Stimulated activated memory B cell treated with anti-CD40 and anti-IgM and Interleukin-4, amounts not matched to agents 10 μg/mL and 1 μg/mL and 100 μg/mL, for 72 hours (primary cell): ENCODE measurements around the gene HOXD4.

ENCODE experiments used
- ATAC-seq: fragments of 150-1000 bp; cut with Tn5 transposase; 2 replicates; pipeline ENCODE4 v1.10.0; 2021
- H3K27ac Mint-ChIP-seq: one replicate; pipeline ENCODE4 v1.8.0; 2022; ENCODE audit warnings: mild to moderate bottlenecking, mixed read lengths
- H3K27me3 Mint-ChIP-seq: one replicate; pipeline ENCODE4 v1.8.0; 2022; ENCODE audit warnings: mixed read lengths
- H3K36me3 Mint-ChIP-seq: one replicate; pipeline ENCODE4 v1.8.0; 2022; ENCODE audit warnings: mixed read lengths
- H3K4me1 Mint-ChIP-seq: one replicate; pipeline ENCODE4 v1.8.0; 2022; ENCODE audit warnings: mixed read lengths
- H3K4me3 Mint-ChIP-seq: one replicate; pipeline ENCODE4 v1.8.0; 2022; ENCODE audit warnings: mild to moderate bottlenecking, moderate library complexity, mixed read lengths
- H3K9me3 Mint-ChIP-seq: one replicate; pipeline ENCODE4 v1.8.0; 2022; ENCODE audit warnings: mixed read lengths

Gene HOXD4

GRCh38 chr2:176188774-176189680 lies 37.7 kb downstream of the HOXD4 start:
- H3K4me3 Mint-ChIP-seq, result peak overlapping the region; percentile 54
- peak; percentile 18 for ATAC-seq
- H3K27me3 Mint-ChIP-seq, result peaks cover 64% of the 10 kb centered on the region
- no peak overlapping the region for H3K27ac Mint-ChIP-seq
- no peaks in the 10 kb centered on the region for H3K36me3 Mint-ChIP-seq
- peaks cover 23% of the 10 kb centered on the region for H3K4me1 Mint-ChIP-seq
- H3K9me3 Mint-ChIP-seq, result no peaks in the 10 kb centered on the region

GRCh38 chr2:176189681-176190641 lies 38.6 kb downstream of the HOXD4 start:
- Mint-ChIP-seq H3K27ac (no peak overlapping the region), H3K9me3 (no peaks in the 10 kb centered on the region), H3K4me3 (no peak overlapping the region), H3K4me1 (peaks cover 23% of the 10 kb centered on the region), H3K27me3 (peaks cover 71% of the 10 kb centered on the region), H3K36me3 (no peaks in the 10 kb centered on the region)
- ATAC-seq, result no peak

GRCh38 chr2:176192351-176192750 lies 41.0 kb downstream of the HOXD4 start:
- Mint-ChIP-seq H3K27ac (no peak overlapping the region), H3K36me3 (no peaks in the 10 kb centered on the region), H3K4me1 (peaks cover 21% of the 10 kb centered on the region), H3K4me3 (no peak overlapping the region), H3K9me3 (no peaks in the 10 kb centered on the region), H3K27me3 (peaks cover 70% of the 10 kb centered on the region)
- no peak for ATAC-seq

GRCh38 chr2:176193048-176193447 lies 41.7 kb downstream of the HOXD4 start:
- no peak for ATAC-seq
- H3K36me3 Mint-ChIP-seq, result no peaks in the 10 kb centered on the region
- no peak overlapping the region for H3K27ac Mint-ChIP-seq
- H3K9me3 Mint-ChIP-seq, result no peaks in the 10 kb centered on the region
- no peak overlapping the region for H3K4me3 Mint-ChIP-seq
- peaks cover 70% of the 10 kb centered on the region for H3K27me3 Mint-ChIP-seq
- H3K4me1 Mint-ChIP-seq, result peaks cover 14% of the 10 kb centered on the region

- Mint-ChIP-seq H3K4me3 (no peak overlapping the region), H3K27me3 (peaks cover 45% of the 10 kb centered on the region), H3K36me3 (no peaks in the 10 kb centered on the region), H3K9me3 (peaks cover 4% of the 10 kb centered on the region), H3K4me1 (no peaks in the 10 kb centered on the region), H3K27ac (no peak overlapping the region)
- no peak for ATAC-seq
Observed at GRCh38 chr2:176199902-176200301, 48.6 kb downstream of the HOXD4 start.

- Mint-ChIP-seq H3K9me3 (peaks cover 4% of the 10 kb centered on the region), H3K4me1 (no peaks in the 10 kb centered on the region), H3K27me3 (peaks cover 36% of the 10 kb centered on the region), H3K4me3 (no peak overlapping the region), H3K36me3 (no peaks in the 10 kb centered on the region), H3K27ac (no peak overlapping the region)
- ATAC-seq, result no peak
Observed at GRCh38 chr2:176200971-176201370, 49.6 kb downstream of the HOXD4 start.

- H3K4me3 Mint-ChIP-seq, result no peak overlapping the region
- no peak overlapping the region for H3K27ac Mint-ChIP-seq
- no peaks in the 10 kb centered on the region for H3K36me3 Mint-ChIP-seq
- peaks cover 21% of the 10 kb centered on the region for H3K27me3 Mint-ChIP-seq
- H3K9me3 Mint-ChIP-seq, result peaks cover 4% of the 10 kb centered on the region
- no peaks in the 10 kb centered on the region for H3K4me1 Mint-ChIP-seq
- ATAC-seq, result no peak
Observed at GRCh38 chr2:176202491-176202890, 51.1 kb downstream of the HOXD4 start.
